Thymus (tissue), 11 donors: ENCODE results near the gene GPR108. TPM values are rescaled to one million over a fixed set of nuclear protein-coding genes. Genes with fewer than 3 reads are reported as not detected.

Source experiments
- DNase-seq, 9 donors: peaks; one replicate each; pipeline ENCODE4 v3.0.0-alpha.2; 2013; ENCODE audit warnings: low spot score in 9 of 9, low read depth in 6 of 9, missing footprints in 1 of 9
- H3K27ac ChIP-seq, 2 donors: one replicate each; pipeline ENCODE4 v1.5.1; 2013; ENCODE audit warnings: control low read depth in 1 of 2, low read depth in 1 of 2, low read length in 1 of 2, mild to moderate bottlenecking in 1 of 2, moderate library complexity in 1 of 2
- H3K27me3 ChIP-seq, 2 donors: one replicate each; pipeline ENCODE4 v1.5.1; 2013; ENCODE audit warnings: low read length in 1 of 2; ENCODE audit not compliant: control insufficient read depth in 2 of 2, insufficient read depth in 1 of 2
- H3K36me3 ChIP-seq, 2 donors: one replicate each; pipeline ENCODE4 v1.5.1; 2013; ENCODE audit warnings: low read length in 1 of 2, mild to moderate bottlenecking in 1 of 2, moderate library complexity in 1 of 2; ENCODE audit not compliant: control insufficient read depth in 2 of 2, insufficient read depth in 2 of 2
- H3K4me1 ChIP-seq, 2 donors: one replicate each; pipeline ENCODE4 v1.5.1; 2013; ENCODE audit warnings: low read length in 2 of 2; ENCODE audit not compliant: control insufficient read depth in 2 of 2, insufficient read depth in 2 of 2
- H3K4me3 ChIP-seq, 2 donors: one replicate each; pipeline ENCODE4 v1.5.1; 2013; ENCODE audit warnings: low read length in 2 of 2, control low read depth in 1 of 2, mild to moderate bottlenecking in 1 of 2
- H3K9me3 ChIP-seq, 2 donors: one replicate each; pipeline ENCODE4 v1.5.1; 2013; ENCODE audit warnings: low read length in 1 of 2, mild to moderate bottlenecking in 1 of 2; ENCODE audit not compliant: control insufficient read depth in 2 of 2, insufficient read depth in 1 of 2
- WGBS: extraction: QIAGEN DNeasy Blood & Tissue Kit; methylation state at CpG from one replicate; pipeline ENCODE4 v1.1.7; 2013; 5-methylcytosine and 5-hydroxymethylcytosine counted together
- polyA plus RNA-seq: library from polyadenylated mRNA; stranded (reverse); fragments of 200-250 nt; gene quantifications from one replicate; pipeline ENCODE4 v1.2.3, GENCODE V29; 2013
- total RNA-seq: library from RNA; stranded (reverse); fragments of 120-200 nt; gene quantifications from one replicate; pipeline ENCODE4 v1.2.4, GENCODE V29; 2013
- donor health status: healthy.

The GPR108 gene
- total and polyA plus RNA-seq, 2 donors = 34.9 to 106 TPM

DNA sequence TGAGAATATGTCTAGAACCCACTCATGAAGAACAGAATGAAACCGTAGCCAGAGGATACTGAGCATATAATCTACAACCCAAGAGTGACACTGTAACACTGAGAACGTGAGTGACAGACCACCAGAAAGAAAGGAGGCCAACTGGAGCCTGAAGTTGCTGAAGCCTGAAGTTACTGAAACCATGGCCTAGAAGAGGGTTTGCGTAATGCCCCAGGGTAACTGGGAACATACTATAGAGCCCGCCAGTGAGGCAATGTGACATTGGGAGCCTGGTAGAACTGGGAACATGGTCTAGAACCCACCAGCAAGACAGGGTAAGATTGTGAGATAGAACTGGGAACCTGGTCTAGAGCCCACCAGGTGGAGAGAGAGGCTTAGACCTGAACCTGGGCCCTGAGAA is 51.9 kb downstream of the GPR108 start:
- DNase-seq = no peak
- WGBS = 86% methylated on average over 4 of the region's 4 CpGs
- Histone ChIP-seq H3K27me3 (peaks cover 0 to 3% of the 10 kb centered on the region in 2 donors), H3K4me1 (no peaks in the 10 kb centered on the region), H3K4me3 (no peak overlapping the region), H3K9me3 (no peaks in the 10 kb centered on the region), H3K27ac (no peak overlapping the region), H3K36me3 (no peaks in the 10 kb centered on the region)

DNA sequence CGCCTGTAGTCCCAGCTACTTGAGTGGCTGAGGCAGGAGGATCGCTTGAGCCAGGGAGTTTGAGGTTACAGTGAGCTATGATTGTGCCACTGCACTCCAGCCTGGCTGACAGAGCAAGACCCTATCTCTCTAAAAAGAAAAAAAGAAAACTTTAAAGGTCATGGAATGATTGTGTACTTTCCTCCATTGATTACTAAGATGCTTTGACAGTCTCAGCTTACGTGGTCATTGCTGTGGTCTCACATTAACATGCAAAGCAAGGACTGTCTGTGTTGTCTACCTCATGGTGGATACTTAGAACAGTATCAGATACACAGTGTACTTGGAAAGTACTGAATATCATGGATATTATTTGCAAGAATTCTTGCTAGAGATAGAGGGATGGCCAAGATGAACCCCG is 53.4 kb downstream of the GPR108 start:
- Histone ChIP-seq H3K4me3 (no peak overlapping the region), H3K9me3 (peaks cover 0 to 3% of the 10 kb centered on the region in 2 donors), H3K36me3 (no peaks in the 10 kb centered on the region), H3K27me3 (peaks cover 0 to 6% of the 10 kb centered on the region in 2 donors), H3K27ac (no peak overlapping the region), H3K4me1 (no peaks in the 10 kb centered on the region)
- 96% methylated on average over 4 of the region's 4 CpGs for WGBS
- no peak for DNase-seq

DNA sequence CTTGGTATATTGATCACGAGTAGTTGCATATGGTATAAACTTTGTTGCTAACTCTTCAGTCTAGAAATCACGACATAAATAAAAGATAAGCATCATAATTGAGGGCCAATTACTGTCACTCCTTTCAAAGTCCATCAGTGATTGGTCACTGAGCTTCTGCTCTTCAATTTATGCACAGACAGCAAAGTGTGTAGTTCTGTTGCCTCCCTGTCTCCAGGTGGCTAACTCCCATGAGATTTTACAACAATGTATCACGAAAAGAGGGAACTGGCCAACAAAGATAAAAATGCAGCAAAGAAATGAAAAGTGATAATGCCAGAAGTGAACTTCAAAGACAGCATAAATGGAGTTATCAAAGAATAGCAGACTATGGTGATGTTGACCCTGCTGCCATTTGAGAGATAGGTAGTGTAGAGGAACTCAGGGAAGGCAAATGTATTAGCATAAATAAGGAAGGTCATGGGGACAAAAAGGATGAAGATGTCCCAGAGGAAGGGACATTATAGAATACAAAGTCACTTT is 54.7 kb downstream of the GPR108 start:
- H3K4me1 ChIP-seq = peaks cover 0 to 6% of the 10 kb centered on the region in 2 donors
- no peak for DNase-seq
- H3K27me3 ChIP-seq = peaks cover 0 to 9% of the 10 kb centered on the region in 2 donors
- no peaks in the 10 kb centered on the region for H3K36me3 ChIP-seq
- WGBS = 85% methylated on average over 3 of the region's 3 CpGs
- no peak overlapping the region for H3K27ac ChIP-seq
- no peak overlapping the region for H3K4me3 ChIP-seq
- peaks cover 0 to 12% of the 10 kb centered on the region in 2 donors for H3K9me3 ChIP-seq

DNA sequence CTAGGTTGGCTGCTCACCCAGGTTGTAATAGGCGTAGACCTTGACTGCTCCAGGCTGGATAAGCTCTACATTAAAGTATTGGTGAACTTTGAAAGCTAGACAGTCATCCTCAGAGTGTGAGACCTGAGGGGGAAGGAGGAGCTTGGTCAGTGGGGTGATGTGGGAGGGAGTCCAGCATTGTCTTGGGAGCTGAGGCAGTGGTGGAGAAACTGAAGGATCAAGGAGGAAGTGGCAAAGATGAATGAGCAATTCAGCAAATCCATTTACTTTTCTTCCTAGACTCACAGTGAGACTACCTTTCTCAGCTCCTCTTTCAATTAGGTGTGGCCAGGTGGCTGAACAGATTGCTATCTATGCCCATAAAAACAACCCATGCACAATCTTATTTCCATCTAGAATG is 57.2 kb downstream of the GPR108 start:
- no peak for DNase-seq
- Histone ChIP-seq H3K27me3 (peaks cover 0 to 9% of the 10 kb centered on the region in 2 donors), H3K9me3 (peaks cover 0 to 13% of the 10 kb centered on the region in 2 donors), H3K27ac (no peak overlapping the region), H3K4me1 (peaks cover under 1 to 9% of the 10 kb centered on the region in 2 donors), H3K36me3 (no peaks in the 10 kb centered on the region), H3K4me3 (no peak overlapping the region)
- 94% methylated on average over 1 of the region's 1 CpG for WGBS

Other genes with a start within 250 kb of the GPR108 start
- gene TUBB4A, start 235.3 kb downstream of the GPR108 start, total RNA-seq = 0.24 TPM
- 1.1 TPM for gene TUBB4A, start 235.3 kb downstream of the GPR108 start, polyA plus RNA-seq
- gene TNFSF9, start 206.6 kb downstream of the GPR108 start, total RNA-seq = 0.52 TPM
- gene TNFSF9, start 206.6 kb downstream of the GPR108 start, polyA plus RNA-seq = 2.9 TPM
- gene CD70, start 146.4 kb downstream of the GPR108 start, total RNA-seq = 4.0 TPM
- gene CD70, start 146.4 kb downstream of the GPR108 start, polyA plus RNA-seq = 11.1 TPM
- gene TNFSF14, start 67.4 kb downstream of the GPR108 start, total RNA-seq = 2.1 TPM
- 8.9 TPM for gene TNFSF14, start 67.4 kb downstream of the GPR108 start, polyA plus RNA-seq
- 46.1 TPM for gene C3, start 16.9 kb downstream of the GPR108 start, total RNA-seq
- 311 TPM for gene C3, start 16.9 kb downstream of the GPR108 start, polyA plus RNA-seq
- gene TRIP10, start 2.1 kb upstream of the GPR108 start, total RNA-seq = 11.2 TPM
- 52.2 TPM for gene TRIP10, start 2.1 kb upstream of the GPR108 start, polyA plus RNA-seq
- gene SH2D3A, start 29.9 kb upstream of the GPR108 start, total RNA-seq = 6.0 TPM
- gene SH2D3A, start 29.9 kb upstream of the GPR108 start, polyA plus RNA-seq = 18.8 TPM
- gene VAV1, start 35.1 kb upstream of the GPR108 start, total RNA-seq = 59.3 TPM
- 42.2 TPM for gene VAV1, start 35.1 kb upstream of the GPR108 start, polyA plus RNA-seq
- gene ADGRE1, start 150.0 kb upstream of the GPR108 start, total RNA-seq = 3.9 TPM
- gene ADGRE1, start 150.0 kb upstream of the GPR108 start, polyA plus RNA-seq = 1.8 TPM